Tibial nerve (tissue), 4 donors: ENCODE measurements around the gene GPRIN2.

Experiments used
- EP300 ChIP-seq, 2 donors: sonication (generic); formaldehyde crosslinking; IDR thresholded peaks; one replicate each; pipeline ENCODE4 v1.6.1; 2017; ENCODE audit warnings: antibody characterized with exemption in 2 of 2, mild to moderate bottlenecking in 1 of 2
- TF ChIP-seq, protein P1 (sequence below), 5 experiments: fragments of 200-600 bp in 3 of 5; fragments of 450-650 bp in 2 of 5; sonication (generic) in 3 of 5; IDR thresholded peaks; one replicate each; pipeline ENCODE4 v1.5.1; 2016 to 2019; ENCODE audit warnings: antibody characterized with exemption in 5 of 5, mild to moderate bottlenecking in 3 of 5, moderate library complexity in 2 of 5

DNA sequence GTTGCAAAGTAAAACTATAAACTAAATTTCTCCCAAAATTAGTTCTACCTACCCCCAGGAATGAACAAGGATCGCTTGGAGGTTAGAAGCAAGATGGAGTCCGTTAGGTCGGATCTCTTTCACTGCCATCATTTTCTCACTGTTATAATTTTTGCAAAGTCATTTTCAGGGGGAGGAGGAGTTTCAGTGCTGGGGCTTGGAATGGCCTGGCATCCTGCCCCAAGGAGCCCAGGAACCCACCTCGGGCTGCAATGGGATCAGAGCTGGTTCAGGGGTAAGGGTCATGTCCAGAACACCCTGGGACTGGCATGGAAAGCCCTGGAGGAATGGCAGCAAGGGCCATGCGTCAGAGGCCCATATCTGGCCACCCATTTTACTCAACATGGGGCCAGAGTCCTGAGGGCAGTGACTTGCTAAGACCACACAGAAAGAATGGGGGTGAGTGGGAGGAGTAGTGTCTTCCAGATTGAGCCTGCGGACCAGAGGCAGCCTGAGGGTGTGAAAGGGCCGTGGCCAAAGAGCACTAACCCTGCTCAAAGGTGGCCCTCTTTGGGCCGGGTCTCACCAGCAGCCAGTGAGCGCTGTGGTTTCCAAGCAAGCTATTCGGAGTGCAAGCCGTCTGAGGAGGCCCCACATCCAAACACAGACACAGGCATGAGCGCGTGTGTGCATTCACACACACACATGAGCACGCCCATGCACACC, 31.8 kb downstream of the GPRIN2 start:
- TF ChIP-seq, protein P1, sequence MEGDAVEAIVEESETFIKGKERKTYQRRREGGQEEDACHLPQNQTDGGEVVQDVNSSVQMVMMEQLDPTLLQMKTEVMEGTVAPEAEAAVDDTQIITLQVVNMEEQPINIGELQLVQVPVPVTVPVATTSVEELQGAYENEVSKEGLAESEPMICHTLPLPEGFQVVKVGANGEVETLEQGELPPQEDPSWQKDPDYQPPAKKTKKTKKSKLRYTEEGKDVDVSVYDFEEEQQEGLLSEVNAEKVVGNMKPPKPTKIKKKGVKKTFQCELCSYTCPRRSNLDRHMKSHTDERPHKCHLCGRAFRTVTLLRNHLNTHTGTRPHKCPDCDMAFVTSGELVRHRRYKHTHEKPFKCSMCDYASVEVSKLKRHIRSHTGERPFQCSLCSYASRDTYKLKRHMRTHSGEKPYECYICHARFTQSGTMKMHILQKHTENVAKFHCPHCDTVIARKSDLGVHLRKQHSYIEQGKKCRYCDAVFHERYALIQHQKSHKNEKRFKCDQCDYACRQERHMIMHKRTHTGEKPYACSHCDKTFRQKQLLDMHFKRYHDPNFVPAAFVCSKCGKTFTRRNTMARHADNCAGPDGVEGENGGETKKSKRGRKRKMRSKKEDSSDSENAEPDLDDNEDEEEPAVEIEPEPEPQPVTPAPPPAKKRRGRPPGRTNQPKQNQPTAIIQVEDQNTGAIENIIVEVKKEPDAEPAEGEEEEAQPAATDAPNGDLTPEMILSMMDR (IDR thresholded peaks at IDR 0.05) = no peak
- no peak for TF ChIP-seq EP300 (IDR thresholded peaks at IDR 0.05)
